Sigmoid colon (tissue), 7 donors: ENCODE results near the gene TMPRSS6. TPM values are rescaled to one million over a fixed set of nuclear protein-coding genes. Genes with fewer than 3 reads are reported as not detected.

ENCODE experiments used
- DNase-seq: peaks from one replicate; pipeline ENCODE4 v3.0.0-alpha.2; 2019
- H3K27ac ChIP-seq, 4 donors: fragments of 200-600 bp; sonication (generic); one replicate each; pipeline ENCODE4 v1.5.1; 2016 to 2019; ENCODE audit warnings: mild to moderate bottlenecking in 1 of 4
- H3K27me3 ChIP-seq, 3 donors: fragments of 200-600 bp; sonication (generic); one replicate each; pipeline ENCODE4 v1.5.1; 2019; ENCODE audit warnings: mild to moderate bottlenecking in 1 of 3
- H3K36me3 ChIP-seq, 4 donors: fragments of 200-600 bp; sonication (generic); one replicate each; pipeline ENCODE4 v1.5.1; 2016 to 2019
- H3K4me1 ChIP-seq, 4 donors: fragments of 200-600 bp; sonication (generic); one replicate each; pipeline ENCODE4 v1.5.1; 2017 to 2019
- H3K4me3 ChIP-seq, 4 donors: fragments of 200-600 bp; sonication (generic); one replicate each; pipeline ENCODE4 v1.5.1; 2017 to 2019; ENCODE audit warnings: mild to moderate bottlenecking in 2 of 4, moderate library complexity in 1 of 4
- H3K9me3 ChIP-seq, 4 donors: fragments of 200-600 bp in 3 of 4; sonication (generic) in 3 of 4; one replicate each; pipeline versions ENCODE4 v1.5.1 to v1.6.1; 2013 to 2019
- CTCF ChIP-seq, 4 experiments: fragments of 450-650 bp in 3 of 4; fragments of 200-600 bp in 1 of 4; IDR thresholded peaks; one replicate each; pipeline ENCODE4 v1.5.1; 2016 to 2019; ENCODE audit warnings: antibody characterized with exemption in 4 of 4, mild to moderate bottlenecking in 3 of 4, moderate library complexity in 2 of 4
- EP300 ChIP-seq, 4 donors: sonication (generic); formaldehyde crosslinking; IDR thresholded peaks; one replicate each; pipeline ENCODE4 v1.6.1; 2017; ENCODE audit warnings: antibody characterized with exemption in 4 of 4
- POLR2A ChIP-seq, 2 donors: fragments of 450-650 bp; IDR thresholded peaks; one replicate each; pipeline ENCODE4 v1.6.1; 2016; ENCODE audit warnings: antibody characterized with exemption in 2 of 2, mild to moderate bottlenecking in 2 of 2, moderate library complexity in 2 of 2
- POLR2AphosphoS5 ChIP-seq, 4 donors: sonication (generic); formaldehyde crosslinking; IDR thresholded peaks; one replicate each; pipeline ENCODE4 v1.6.1; 2017; ENCODE audit warnings: antibody characterized with exemption in 4 of 4
- WGBS, 2 donors: extraction: QIAGEN DNeasy Blood & Tissue Kit; methylation state at CpG; one replicate each; pipeline ENCODE4 v1.1.7; 2013; 5-methylcytosine and 5-hydroxymethylcytosine counted together
- intact Hi-C: fragments of 100-400 bp; cut with DNase I; formaldehyde crosslinking; loops from one replicate; pipeline ENCODE4 v1.15.1; 2023
- polyA plus RNA-seq, 3 donors: library from polyadenylated mRNA; stranded (reverse); fragments of 200-250 nt; gene quantifications; one replicate each; pipeline ENCODE4 v1.2.3, GENCODE V29; 2013
- total RNA-seq, 4 donors: library from RNA; depleted of rRNA; stranded (reverse); fragments of >200 nt; gene quantifications; one replicate each; pipeline ENCODE4 v1.1.0, GENCODE V29; 2016
- donor health status: healthy with polysubstance abuse.
- donor health status: Bipolar disorder and iron deficiency.
- donor health status: healthy.

TMPRSS6 gene
- total and polyA plus RNA-seq, 7 donors, result 0.79 to 1.8 TPM; not detected in 5

- WGBS, 2 donors, result 38 to 64% methylated on average over 7 of the region's 7 CpGs
- H3K4me1 ChIP-seq, result no peaks in the 10 kb centered on the region
- no peak for DNase-seq
- no peak overlapping the region for H3K27ac ChIP-seq
- no peak overlapping the region for H3K4me3 ChIP-seq
- H3K9me3 ChIP-seq, result no peaks in the 10 kb centered on the region
- intact Hi-C loops, result loop anchor here (10.0 kb wide), 1 partner anchor 259 kb away; no protein-coding TSS in a partner anchor
- H3K27me3 ChIP-seq, result peaks cover 0 to 5% (median 0%) of the 10 kb centered on the region in 3 donors
- no peaks in the 10 kb centered on the region for H3K36me3 ChIP-seq
- TF ChIP-seq POLR2A (IDR thresholded peaks at IDR 0.05), result no peak
- TF ChIP-seq CTCF (IDR thresholded peaks at IDR 0.05), result no peak
- no peak for TF ChIP-seq POLR2AphosphoS5 (IDR thresholded peaks at IDR 0.05)
These were observed 66.2 kb downstream of the TMPRSS6 start for GRCh38 chr22:37043209-37043827.

- WGBS, 2 donors, result 85 to 88% methylated on average over 2 of the region's 2 CpGs
- intact Hi-C loops, result no loop called here
These were observed 70.0 kb downstream of the TMPRSS6 start for GRCh38 chr22:37039466-37039865.

GRCh38 chr22:37037669-37038068, 71.8 kb downstream of the TMPRSS6 start:
- peaks cover 0 to 18% (median 4%) of the 10 kb centered on the region in 3 donors for H3K27me3 ChIP-seq
- H3K36me3 ChIP-seq, result no peaks in the 10 kb centered on the region
- 77 to 83% methylated on average over 14 of the region's 14 CpGs for WGBS, 2 donors
- no peak overlapping the region for H3K4me3 ChIP-seq
- no peaks in the 10 kb centered on the region for H3K9me3 ChIP-seq
- intact Hi-C loops, result no loop called here
- no peak for TF ChIP-seq CTCF (IDR thresholded peaks at IDR 0.05)
- TF ChIP-seq POLR2A (IDR thresholded peaks at IDR 0.05), result no peak
- TF ChIP-seq EP300 (IDR thresholded peaks at IDR 0.05), result no peak
- TF ChIP-seq POLR2AphosphoS5 (IDR thresholded peaks at IDR 0.05), result no peak
- no peaks in the 10 kb centered on the region for H3K4me1 ChIP-seq
- H3K27ac ChIP-seq, result no peak overlapping the region
- DNase-seq, result no peak

More at GRCh38 chr22:37039466-37039865, 70.0 kb downstream of the TMPRSS6 start:
- no peak overlapping the region for H3K27ac ChIP-seq
- TF ChIP-seq EP300 (IDR thresholded peaks at IDR 0.05), result no peak
- no peak for TF ChIP-seq POLR2AphosphoS5 (IDR thresholded peaks at IDR 0.05)
- TF ChIP-seq CTCF (IDR thresholded peaks at IDR 0.05), result no peak
- no peak for TF ChIP-seq POLR2A (IDR thresholded peaks at IDR 0.05)
- no peaks in the 10 kb centered on the region for H3K9me3 ChIP-seq
- H3K27me3 ChIP-seq, result peaks cover 0 to 23% (median 4%) of the 10 kb centered on the region in 3 donors
- no peaks in the 10 kb centered on the region for H3K36me3 ChIP-seq
- no peaks in the 10 kb centered on the region for H3K4me1 ChIP-seq
- H3K4me3 ChIP-seq, result no peak overlapping the region
- no peak for DNase-seq

GRCh38 chr22:37036655-37037377, 72.7 kb downstream of the TMPRSS6 start:
- intact Hi-C loops, result no loop called here
- Histone ChIP-seq H3K4me1 (no peaks in the 10 kb centered on the region), H3K27ac (no peak overlapping the region), H3K9me3 (no peaks in the 10 kb centered on the region), H3K4me3 (no peak overlapping the region), H3K36me3 (no peaks in the 10 kb centered on the region), H3K27me3 (peaks cover 0 to 18% (median 4%) of the 10 kb centered on the region in 3 donors)
- 88 to 89% methylated on average over 11 of the region's 11 CpGs for WGBS, 2 donors
- no peak for TF ChIP-seq POLR2AphosphoS5 (IDR thresholded peaks at IDR 0.05)
- no peak for TF ChIP-seq EP300 (IDR thresholded peaks at IDR 0.05)
- TF ChIP-seq POLR2A (IDR thresholded peaks at IDR 0.05), result no peak
- no peak for TF ChIP-seq CTCF (IDR thresholded peaks at IDR 0.05)
- no peak for DNase-seq
